Middle frontal gyrus (tissue), 1 donor: ENCODE data around the gene STAU1.
"Not testable (repeated sequence)": the region's sequence is repeated elsewhere in the genome, so short reads cannot be mapped to it uniquely, and the experiment has no call there.

Experiments used
- DNase-seq: peaks from one replicate; pipeline ENCODE4 v3.0.0-alpha.2; 2015; ENCODE audit warnings: low spot score; ENCODE audit errors: extremely low spot score

Gene STAU1, protein sequence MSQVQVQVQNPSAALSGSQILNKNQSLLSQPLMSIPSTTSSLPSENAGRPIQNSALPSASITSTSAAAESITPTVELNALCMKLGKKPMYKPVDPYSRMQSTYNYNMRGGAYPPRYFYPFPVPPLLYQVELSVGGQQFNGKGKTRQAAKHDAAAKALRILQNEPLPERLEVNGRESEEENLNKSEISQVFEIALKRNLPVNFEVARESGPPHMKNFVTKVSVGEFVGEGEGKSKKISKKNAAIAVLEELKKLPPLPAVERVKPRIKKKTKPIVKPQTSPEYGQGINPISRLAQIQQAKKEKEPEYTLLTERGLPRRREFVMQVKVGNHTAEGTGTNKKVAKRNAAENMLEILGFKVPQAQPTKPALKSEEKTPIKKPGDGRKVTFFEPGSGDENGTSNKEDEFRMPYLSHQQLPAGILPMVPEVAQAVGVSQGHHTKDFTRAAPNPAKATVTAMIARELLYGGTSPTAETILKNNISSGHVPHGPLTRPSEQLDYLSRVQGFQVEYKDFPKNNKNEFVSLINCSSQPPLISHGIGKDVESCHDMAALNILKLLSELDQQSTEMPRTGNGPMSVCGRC

DNA sequence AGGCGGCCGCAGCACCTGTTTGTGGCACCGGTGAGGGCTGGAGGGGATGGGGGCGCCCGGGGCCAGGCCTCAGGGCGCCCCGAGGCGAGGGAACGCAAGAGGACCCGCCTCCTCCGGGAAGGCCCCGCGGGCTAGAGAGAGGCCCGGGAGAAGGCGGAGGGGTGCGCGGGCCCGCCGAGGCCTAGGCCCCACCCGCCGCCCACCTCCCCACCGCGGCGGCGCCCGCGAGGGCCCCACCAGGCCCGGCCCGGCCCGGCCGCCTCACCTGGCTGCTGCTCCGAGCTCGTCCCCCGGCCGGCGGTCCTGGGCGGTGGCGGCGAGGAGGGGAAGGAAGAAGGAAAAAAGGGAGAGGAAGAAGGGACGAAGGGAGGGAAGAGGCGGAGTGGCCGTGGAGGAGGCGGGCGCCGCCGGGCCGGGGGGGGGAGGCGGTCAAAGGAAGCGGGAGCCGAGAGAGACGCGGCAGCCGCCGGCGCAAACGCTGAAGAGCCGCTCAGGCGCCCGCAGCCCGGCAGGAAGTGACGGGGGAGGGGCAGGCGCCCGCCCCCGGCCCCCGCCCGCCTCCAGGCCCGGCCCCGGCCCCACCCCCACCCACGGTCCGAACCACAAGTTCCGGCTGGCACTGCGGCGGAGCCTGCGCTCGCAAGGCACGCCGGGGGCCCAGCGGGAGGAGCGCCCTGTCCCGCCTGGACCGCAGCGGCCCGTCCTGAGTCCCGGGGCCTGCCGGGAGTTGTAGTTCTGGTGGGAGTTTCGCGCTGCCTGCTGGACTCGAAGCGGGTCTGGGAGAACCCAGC, at the start of gene STAU1:
Gene STAU1, minus strand, starts transcription at position 484 of the 791 bp plus-strand sequence. CDS start 22,133 bp downstream, outside the sequence.
- DNase-seq, result peak; percentile 96

DNA sequence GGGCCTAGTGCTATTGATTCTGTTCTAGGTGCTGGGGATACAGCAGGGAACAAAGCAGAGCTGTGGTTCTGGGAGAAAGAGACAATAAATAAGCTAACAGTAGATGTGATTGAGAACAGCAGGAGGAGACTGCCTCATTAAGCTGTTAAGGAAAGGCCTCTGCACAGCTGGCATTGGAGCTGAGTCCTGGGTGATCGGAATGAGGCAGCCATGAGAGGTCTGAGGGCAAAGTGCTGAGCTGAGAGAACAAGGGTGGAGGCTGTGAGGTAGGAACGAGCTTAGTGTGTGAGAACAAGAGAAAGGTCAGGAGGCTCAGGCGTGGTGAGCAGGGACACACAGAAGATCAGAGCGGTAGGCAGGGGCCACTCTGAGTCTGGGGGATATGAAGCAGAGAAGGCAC, 49.4 kb upstream of the STAU1 start:
- DNase-seq, result no peak

DNA sequence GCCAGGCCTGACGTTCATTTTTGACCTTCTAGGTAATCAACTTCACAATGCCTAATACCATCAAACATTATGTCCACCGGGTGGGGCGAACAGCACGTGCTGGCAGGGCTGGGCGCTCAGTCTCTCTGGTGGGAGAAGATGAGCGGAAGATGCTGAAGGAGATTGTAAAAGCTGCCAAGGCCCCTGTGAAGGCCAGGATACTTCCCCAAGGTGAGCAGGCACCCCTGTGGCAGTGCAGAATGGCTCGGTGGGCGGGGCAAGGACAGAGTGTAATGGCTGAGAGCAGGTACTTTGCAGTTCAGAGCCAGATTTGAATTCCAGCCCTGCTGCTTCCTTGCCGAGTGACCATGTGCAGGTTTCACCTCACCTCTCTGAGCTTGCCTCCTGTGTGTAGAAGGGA, 48.2 kb upstream of the STAU1 start:
- DNase-seq, result no peak

DNA sequence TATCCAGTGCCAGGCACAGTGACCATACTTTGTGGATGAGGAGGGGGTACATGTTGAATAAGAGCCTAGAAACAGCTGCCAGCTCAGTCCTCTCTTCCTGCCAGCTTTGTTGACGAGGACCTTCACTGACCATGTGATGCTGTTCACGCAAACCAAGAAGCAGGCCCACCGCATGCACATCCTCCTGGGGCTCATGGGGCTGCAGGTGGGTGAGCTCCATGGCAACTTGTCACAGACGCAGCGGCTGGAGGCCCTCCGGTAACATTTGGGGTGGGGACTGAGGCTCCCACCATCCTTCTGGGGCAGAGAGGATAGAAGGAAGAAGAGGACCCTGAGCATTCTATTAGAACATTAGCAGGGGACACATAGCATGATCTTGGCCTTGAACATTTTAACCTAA, 46.7 kb upstream of the STAU1 start:
- DNase-seq, result no peak

DNA sequence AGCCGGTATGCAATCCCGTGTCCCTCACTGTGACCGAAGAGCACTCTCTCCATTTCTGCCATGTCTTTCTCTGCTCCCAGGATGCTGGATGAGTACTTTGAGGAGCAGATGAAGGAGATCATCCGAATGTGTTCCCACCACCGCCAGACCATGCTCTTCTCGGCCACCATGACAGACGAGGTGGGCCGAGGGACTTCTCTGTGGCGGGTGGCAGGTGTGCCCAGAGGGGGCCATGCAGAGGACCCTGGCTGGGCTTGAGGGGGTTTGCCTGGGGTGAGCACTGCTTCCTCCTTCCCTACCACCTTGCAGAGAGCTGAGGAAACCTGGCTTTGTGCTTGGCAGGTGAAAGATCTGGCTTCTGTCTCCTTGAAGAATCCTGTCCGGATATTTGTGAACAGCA, 45.1 kb upstream of the STAU1 start:
- no peak for DNase-seq

DNA sequence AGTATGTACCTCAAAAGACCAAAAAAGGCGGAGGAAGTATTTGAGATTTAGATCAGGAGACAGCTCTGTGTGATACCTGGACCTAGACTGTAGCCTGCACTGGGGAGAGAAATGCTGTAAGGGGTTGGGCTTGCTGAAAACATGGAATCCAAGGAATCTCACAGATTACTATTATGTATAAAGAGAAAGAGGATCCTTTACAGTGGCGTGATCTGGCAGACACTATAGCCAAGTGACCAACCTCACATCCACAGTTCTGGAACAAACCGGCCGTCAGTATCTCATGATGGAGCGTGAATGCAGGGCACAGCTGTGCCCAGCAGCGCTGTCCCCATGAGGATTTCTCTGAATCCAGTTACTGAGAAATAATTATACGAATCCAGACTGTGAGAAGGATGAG, 43.3 kb upstream of the STAU1 start:
- DNase-seq, result no peak

DNA sequence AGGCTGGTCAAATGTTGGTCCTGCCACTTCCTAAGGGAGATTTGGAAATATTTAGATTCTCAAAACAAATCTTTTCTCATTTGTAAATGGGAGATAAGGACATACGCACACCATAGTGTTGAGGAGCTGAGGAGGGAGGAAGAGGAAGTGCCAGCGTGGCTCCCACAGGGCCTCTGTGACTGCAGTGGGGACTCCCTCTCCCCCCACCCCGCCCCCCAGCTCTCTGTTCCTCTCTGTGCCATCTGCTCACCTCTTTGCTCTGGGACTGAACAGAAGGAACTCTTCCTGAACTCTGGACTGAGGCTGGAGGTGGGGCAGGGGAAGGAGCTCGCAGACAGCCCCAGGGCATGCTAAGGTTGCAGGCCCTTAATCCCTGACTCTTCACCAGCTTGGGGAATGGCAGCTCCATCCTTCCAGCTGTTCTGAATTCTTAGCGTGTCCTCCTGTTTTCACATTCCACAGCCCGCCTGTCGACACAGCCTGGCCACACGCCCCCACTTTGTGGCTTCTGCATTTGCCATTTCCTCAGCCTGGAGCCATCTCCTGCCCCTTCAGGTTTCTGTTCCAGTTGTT, 42.5 kb upstream of the STAU1 start:
- no peak for DNase-seq

DNA sequence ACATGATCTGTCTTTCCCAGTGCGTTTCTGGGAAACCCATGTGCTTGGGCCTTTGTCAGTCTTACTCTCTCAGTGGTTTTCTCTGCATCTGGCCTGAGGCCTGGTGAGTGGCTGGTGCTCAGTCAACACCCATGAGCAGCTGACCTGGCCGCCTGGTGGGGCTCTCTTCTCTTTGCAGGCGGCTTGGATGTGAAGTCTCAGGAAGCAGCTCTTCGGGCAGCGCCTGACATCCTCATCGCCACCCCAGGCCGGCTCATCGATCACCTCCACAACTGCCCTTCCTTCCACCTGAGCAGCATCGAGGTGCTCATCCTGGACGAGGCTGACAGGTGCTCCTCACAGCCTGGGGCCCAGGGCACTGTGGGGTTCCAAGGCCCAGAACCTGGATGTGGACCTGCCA, 41.9 kb upstream of the STAU1 start:
- no peak for DNase-seq

DNA sequence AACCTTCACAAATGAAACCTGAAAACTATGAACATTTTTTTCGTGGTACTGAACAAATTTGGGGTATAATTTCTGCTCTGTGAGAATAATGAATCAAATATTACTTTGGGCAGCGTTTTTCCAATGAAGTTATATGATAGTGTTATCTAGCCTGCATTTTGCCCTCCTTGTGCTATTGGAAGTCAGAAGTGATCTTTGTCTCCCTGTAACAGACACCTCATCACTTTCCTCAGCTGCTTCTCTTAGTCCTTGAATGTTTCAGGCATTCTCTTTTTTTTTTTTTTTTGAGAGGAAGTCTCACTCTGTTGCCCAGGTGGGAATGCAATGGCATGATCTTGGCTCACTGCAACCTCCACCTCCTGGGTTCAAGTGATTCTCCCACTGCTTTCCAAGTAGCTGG, 41.2 kb upstream of the STAU1 start:
- no peak for DNase-seq

DNA sequence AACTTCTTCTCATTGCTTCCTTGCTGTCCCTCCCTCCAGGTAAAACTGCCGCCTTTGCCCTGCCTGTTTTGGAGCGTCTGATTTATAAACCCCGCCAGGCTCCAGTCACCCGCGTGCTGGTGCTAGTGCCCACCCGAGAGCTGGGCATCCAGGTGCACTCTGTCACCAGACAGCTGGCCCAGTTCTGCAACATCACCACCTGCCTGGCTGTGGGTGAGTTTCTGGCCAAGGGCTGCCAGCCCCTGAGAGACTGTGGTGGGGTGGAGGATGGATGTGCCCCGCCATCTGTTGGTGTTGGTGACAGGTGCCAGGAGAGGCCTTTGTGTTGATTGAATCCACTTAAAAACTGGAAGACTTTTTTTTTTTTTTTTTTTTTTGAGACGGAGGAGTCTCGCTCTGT, 40.5 kb upstream of the STAU1 start:
- no peak for DNase-seq

DNA sequence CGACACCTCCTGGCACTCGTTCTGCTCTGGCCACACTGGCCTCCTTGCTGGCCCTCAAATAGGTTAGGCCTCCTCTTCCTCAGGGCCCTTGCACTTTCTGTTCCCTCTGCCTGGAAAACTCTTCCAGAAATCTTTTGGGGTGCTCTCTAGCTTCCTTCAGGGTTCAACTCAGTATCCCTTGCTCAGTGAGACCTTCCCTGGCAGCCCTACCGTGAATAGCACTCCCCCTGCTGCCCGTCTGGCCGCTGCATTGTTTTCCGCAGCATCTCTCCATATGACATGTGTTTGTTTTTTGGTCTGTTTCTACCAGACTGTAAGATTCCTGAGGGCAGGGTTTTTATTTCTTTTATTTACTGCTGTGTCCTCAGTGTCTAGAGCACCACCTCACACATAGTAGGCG, 37.8 kb upstream of the STAU1 start:
- no peak for DNase-seq

DNA sequence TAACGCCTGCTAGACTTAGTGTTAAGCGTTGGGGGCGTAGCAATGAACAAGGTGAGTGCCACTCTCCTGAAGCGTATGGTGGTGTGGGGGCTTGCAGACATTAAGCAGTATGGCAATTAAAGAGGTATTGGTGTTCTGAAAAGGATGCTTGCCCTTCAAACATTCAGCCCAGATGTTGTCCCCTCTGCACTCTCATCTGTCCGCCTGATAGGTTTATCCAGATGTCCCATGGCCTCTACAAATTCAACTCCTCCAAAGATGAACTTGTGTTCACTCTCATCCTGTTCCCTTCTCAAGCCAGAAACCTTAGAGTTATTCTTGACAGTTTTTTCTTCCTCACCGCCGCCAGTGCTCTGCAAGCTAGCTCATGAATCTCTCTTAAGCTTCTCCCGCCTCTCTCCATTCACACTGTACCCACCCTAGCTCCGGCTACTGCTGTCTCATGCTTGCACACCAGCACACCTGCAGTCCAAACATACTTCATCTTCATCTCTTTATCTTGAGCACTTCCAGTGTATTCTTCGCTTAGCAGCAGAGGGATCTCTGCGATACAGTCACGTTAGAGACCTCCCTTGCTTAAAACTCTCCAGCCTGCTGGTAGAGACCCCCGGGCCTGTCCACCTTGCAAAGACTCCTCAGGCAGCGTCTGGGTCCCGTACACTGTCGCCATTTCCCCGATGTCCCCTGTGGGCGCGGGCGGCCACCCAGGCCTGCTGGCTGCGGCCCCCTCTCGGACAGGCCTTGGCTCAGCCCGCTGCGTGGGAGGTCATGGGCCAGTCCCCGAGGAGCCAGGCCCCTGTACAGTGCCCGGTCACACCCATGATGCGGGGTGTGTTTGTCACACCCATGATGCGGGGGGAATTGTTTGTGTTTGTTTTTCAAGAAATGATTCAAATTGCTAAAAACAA, 32.0 kb upstream of the STAU1 start:
- no peak for DNase-seq

DNA sequence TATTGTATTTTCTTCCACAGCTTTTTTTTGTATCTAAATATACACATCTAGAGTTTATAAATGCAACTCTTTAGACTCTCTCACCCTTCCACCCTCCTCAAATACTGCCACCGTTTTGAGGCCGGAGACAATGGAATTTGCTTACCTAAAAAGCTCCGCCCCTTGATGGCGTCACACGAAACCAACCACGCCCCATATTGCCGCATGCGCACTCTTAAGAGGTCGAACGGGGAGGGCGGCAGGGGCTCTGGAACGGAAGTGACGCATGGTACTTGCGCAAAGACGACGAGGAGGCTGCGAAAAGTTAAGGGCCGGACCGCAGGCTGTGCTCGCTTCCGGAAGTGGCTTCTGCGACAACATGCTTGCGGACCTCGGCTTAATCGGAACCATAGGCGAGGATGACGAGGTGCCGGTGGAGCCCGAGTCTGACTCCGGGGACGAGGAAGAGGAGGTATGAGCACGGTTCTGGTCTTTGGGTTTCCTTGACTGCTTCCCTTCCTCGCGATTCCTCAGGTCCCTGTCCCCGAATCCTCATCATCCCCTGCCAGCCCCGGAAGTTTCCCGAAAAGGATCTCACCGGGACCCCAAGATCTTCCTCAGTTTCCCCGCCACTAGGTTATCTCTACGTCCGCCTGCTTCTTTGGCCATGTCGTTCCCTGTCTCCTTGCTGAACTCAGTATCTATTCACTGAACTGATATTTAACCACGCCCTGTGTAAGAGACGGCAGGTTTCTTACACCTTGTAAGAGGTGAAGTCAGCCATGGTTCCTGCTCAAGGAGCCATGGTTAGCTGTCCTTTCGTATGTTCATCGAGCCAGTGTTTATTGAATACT, 31.2 kb upstream of the STAU1 start, which contains the start of gene DDX27:
Gene DDX27, plus strand, starts transcription at position 326 of the 833 bp plus-strand sequence. Its CDS starts 33 bp downstream, at position 359.
- DNase-seq, result peak; percentile 98

DNA sequence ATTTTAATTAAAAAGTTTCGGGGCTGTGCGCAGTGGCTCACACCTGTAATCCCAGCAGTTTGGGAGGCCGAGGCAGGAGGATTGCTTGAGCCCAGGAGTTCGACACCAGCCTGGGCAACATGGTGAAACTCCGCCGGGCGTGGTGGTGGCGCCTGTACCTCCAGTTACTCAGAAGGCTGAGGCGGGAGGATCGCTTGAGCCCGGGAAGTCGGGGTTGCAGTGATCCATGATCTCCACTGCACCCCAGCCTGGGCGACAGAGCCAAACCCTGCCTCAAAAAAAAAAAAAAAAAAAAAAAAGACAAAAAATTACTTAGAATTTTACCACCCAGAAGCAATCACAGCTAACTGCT, 30.6 kb upstream of the STAU1 start:
- not testable (repeated sequence) for DNase-seq

DNA sequence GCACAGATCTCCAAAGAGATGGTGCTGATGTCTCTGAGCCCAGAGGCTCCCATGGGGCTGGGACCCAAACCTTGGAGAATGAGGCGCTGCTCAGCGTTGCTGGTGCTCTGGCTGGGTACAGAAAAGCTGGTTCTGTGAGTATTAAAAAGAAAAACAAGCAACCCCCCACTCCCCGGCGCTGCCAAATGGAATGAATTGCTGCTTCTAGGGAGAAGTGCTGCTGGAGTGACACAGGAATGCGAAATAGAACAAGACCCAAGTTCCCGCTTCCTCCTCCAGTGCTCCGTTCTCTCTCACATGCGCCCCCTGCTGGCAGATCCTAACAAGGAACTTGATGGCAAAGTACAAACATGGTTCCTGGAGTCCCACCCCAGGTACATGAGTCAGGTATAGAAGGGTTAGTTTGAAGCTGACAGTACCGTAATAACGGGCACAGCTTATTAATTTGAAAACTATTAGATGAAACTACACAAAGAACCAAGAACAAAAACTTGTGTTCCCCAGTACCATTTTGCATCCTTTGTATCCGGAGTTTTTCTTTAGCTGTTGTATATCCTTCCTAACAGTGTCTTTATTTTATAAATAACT, 29.0 kb upstream of the STAU1 start:
- DNase-seq, result peak; percentile 88

DNA sequence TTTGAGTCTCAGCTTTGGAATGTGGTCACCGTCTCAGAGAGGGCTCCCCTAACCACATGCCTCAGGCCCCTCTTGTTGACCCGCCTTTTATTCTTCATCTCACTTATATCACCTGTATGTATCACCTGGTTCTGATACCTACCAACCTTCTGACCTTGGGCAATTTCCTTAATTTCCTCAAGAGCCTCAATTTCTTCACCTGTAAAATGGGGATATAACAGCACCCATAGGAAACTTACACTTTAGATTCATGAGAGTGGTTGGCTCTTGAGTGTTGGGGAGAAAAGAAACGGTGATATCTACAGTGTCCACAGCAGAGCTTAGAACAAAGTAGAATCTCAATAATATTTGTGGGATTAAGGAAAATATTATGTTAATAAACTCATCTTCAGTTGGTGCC, 27.1 kb upstream of the STAU1 start:
- no peak for DNase-seq

DNA sequence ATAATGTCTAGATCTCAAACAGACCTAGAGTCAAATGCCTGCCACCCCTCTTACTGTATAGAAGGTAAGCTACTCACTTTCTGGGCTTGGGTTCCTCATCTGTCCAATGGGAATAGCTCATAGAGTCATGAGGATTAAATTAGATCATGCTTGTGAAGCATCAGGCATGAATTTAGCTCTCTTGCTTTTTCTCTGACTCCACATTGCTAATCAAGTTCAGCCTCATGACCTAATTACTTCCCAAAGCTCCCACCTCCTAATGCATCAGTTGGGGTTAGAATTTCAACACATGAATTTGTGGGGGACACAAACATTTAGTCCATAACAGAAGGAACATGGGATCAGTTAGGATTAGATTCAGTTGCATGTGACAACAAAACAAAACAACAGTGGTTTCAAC, 26.4 kb upstream of the STAU1 start:
- DNase-seq, result no peak

DNA sequence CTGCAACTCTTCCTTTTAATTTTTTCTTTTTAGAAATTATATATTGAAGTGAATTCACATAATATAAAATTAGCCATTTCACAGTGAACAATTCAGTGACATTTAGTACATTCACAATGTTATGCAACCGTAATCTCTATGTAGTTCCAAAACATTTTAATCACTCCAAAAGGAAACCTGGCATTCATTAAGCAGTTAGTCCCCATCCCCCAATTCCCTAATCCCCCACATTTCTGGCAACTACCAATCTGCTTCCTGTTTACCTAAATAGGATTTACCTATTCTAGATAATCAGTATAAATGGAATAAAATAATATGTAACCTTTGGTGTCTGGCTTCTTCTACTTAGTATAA, 22.6 kb upstream of the STAU1 start:
- DNase-seq, result no peak

DNA sequence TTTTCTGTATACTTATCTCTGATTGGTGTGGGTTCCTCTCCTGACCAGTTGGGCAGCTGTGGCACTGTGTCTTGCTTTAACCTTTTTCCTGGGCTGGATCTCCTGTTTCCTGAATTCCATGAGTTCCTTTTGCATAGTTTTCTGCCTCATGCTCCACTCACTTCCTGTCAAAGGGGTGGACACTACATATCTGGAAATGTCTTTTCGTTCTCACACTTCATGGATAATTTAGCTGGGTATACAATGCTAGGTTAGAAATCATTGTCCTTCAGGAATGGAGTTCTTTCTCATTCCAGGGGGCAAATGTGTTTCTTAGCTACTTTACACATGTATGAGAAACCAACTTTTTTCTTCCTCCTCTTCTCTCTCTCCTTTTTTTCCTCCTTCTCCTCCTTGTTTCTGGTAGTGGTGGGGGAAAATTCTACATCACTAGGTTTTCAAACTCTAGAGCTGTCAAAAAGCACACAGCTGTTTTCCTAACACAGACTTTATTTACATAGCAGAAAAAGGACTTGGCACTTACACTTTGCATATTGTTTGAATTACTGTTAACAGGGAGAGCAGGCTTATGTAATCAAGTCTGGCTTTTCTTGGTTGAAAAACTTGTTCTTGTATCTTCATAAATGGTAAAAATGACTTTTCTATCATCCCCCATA, 22.1 kb upstream of the STAU1 start:
- no peak for DNase-seq
